DLD1 (cell line): ENCODE results near the gene NPIPB8.
"Not testable (repeated sequence)": the region's sequence is repeated elsewhere in the genome, so short reads cannot be mapped to it uniquely, and the experiment has no call there.

Experiments used
- in situ Hi-C: cut with HindIII; loops from 2 replicates; pipeline ENCODE4 v1.10.0; 2017; ENCODE audit warnings: low sequenced_read_pairs

The NPIPB8 gene

GRCh38 chr16:28606291-28607115 is 31.4 kb upstream of the NPIPB8 start:
- in situ Hi-C loops = no loop called here

GRCh38 chr16:28607116-28607623 is 30.7 kb upstream of the NPIPB8 start:
- in situ Hi-C loops = no loop called here

- in situ Hi-C loops = not testable (repeated sequence)
Measured at GRCh38 chr16:28607681-28608495, 30.0 kb upstream of the NPIPB8 start.

GRCh38 chr16:28608496-28608808 is 29.4 kb upstream of the NPIPB8 start:
- in situ Hi-C loops = not testable (repeated sequence)

GRCh38 chr16:28608867-28609596 is 28.8 kb upstream of the NPIPB8 start:
- in situ Hi-C loops = not testable (repeated sequence)

GRCh38 chr16:28609631-28610594 is 28.0 kb upstream of the NPIPB8 start, which contains the start of gene SULT1A1:
SULT1A1 (minus strand) TSS chr16:28610044; CDS start chr16:28608855, 1,189 bp downstream.
- in situ Hi-C loops = no loop called here

GRCh38 chr16:28610595-28611191 is 27.2 kb upstream of the NPIPB8 start:
- in situ Hi-C loops = no loop called here

GRCh38 chr16:28612359-28613280 is 25.2 kb upstream of the NPIPB8 start:
- in situ Hi-C loops = not testable (repeated sequence)

GRCh38 chr16:28613912-28614311 is 24.0 kb upstream of the NPIPB8 start:
- in situ Hi-C loops = not testable (repeated sequence)

GRCh38 chr16:28614561-28614960 is 23.3 kb upstream of the NPIPB8 start:
- in situ Hi-C loops = not testable (repeated sequence)

GRCh38 chr16:28615486-28616223 is 22.2 kb upstream of the NPIPB8 start:
- in situ Hi-C loops = not testable (repeated sequence)

- in situ Hi-C loops = not testable (repeated sequence)
Measured at GRCh38 chr16:28616224-28616577, 21.7 kb upstream of the NPIPB8 start.

- in situ Hi-C loops = no loop called here
Measured at GRCh38 chr16:28616636-28617035, 21.2 kb upstream of the NPIPB8 start.

- in situ Hi-C loops = no loop called here
Measured at GRCh38 chr16:28617874-28618273, 20.0 kb upstream of the NPIPB8 start.

- in situ Hi-C loops = not testable (repeated sequence)
Measured at GRCh38 chr16:28620316-28620715, 17.5 kb upstream of the NPIPB8 start.

- in situ Hi-C loops = no loop called here
Measured at GRCh38 chr16:28621481-28622155, 16.2 kb upstream of the NPIPB8 start.

GRCh38 chr16:28622532-28623171 is 15.2 kb upstream of the NPIPB8 start:
- in situ Hi-C loops = not testable (repeated sequence)
